ENCODE data around the gene OXCT1. TPM values are rescaled to one million over a fixed set of nuclear protein-coding genes. Genes with fewer than 3 reads are reported as not detected.
A peak's percentile ranks its signal among the peaks of the same experiment; 100 is the strongest.

Gene OXCT1
- total RNA-seq, 1 experiment from 2014 or later, result 14.2 TPM

DNA sequence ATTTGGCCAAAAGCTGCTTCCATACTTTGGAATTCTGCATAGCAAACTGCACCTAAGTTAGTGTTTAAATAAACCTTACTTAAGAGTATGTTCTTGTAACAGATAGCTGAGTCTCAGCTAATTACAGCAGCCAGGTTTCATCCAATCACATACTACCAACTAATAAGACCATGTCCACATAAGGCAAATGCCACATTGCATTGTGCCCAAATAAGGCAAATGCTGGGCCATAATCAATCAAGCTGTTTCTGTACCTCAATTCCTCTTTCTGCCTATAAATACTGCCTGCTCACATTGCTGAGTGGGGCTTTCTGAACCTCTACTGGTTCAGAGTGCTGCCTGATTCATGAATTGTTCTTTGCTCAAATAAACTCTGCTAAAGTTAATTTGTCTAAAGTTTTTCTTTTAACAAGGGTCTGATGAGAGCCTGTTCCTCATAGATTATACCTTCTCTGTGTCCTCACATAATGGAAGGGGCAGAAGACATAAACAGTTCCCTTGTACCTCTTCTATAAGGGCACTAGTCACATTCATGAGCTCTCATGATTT is 4.4 kb upstream of the OXCT1 start:
- H3K9me3 Mint-ChIP-seq (ENCODE audit: low read depth, unreplicated experiment), result peaks cover 2% of the 10 kb centered on the region
- intact Hi-C loops (cut with micrococcal nuclease; ENCODE audit: unreplicated experiment), result no loop called here
- CTCF ChIA-PET, result no interaction called here
- no peak for DNase-seq
- H3K27me3 Mint-ChIP-seq (ENCODE audit: unreplicated experiment), result no peaks in the 10 kb centered on the region
- BruUV-seq (replicated peaks), result no TSS peak
- H3K27ac Mint-ChIP-seq (ENCODE audit: unreplicated experiment), result no peak overlapping the region
- H3K4me3 Mint-ChIP-seq (ENCODE audit: low read depth, unreplicated experiment), result no peak overlapping the region
- peaks cover 14% of the 10 kb centered on the region for H3K36me3 Mint-ChIP-seq (ENCODE audit: insufficient read depth, unreplicated experiment)
- no peak for TF ChIP-seq CTCF (IDR thresholded peaks at IDR 0.05; ENCODE audit: unreplicated experiment)
- no peaks in the 10 kb centered on the region for H3K4me1 Mint-ChIP-seq (ENCODE audit: low read depth, unreplicated experiment)

DNA sequence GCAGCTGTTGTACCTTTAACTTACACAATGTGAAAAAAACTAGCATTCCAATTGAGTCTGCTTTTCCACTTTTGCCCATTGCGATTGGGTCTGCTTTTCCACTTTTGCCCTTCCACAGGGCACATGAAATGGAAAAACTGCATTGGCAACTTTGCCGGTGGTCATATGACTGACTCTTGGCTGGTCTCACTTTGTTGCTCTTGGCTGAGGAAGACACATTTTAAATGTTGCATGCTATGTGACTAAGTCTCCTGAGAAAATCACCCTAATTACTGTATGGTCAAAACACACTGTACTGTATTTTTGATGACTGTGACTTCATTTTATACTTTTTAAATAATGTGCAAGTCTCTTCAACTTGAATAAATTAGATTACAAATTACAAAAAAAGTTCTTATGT is 1.6 kb upstream of the OXCT1 start:
- no peak for DNase-seq
- CTCF ChIA-PET, result no interaction called here
- Mint-ChIP-seq H3K27me3 (ENCODE audit: unreplicated experiment) (no peaks in the 10 kb centered on the region), H3K27ac (ENCODE audit: unreplicated experiment) (no peak overlapping the region), H3K4me3 (ENCODE audit: low read depth, unreplicated experiment) (no peak overlapping the region), H3K36me3 (ENCODE audit: insufficient read depth, unreplicated experiment) (peaks cover 22% of the 10 kb centered on the region), H3K4me1 (ENCODE audit: low read depth, unreplicated experiment) (peaks cover 6% of the 10 kb centered on the region), H3K9me3 (ENCODE audit: low read depth, unreplicated experiment) (peaks cover 2% of the 10 kb centered on the region)
- no peak for TF ChIP-seq CTCF (IDR thresholded peaks at IDR 0.05; ENCODE audit: unreplicated experiment)
- no TSS peak for BruUV-seq (replicated peaks)
- intact Hi-C loops (cut with micrococcal nuclease; ENCODE audit: unreplicated experiment), result no loop called here

DNA sequence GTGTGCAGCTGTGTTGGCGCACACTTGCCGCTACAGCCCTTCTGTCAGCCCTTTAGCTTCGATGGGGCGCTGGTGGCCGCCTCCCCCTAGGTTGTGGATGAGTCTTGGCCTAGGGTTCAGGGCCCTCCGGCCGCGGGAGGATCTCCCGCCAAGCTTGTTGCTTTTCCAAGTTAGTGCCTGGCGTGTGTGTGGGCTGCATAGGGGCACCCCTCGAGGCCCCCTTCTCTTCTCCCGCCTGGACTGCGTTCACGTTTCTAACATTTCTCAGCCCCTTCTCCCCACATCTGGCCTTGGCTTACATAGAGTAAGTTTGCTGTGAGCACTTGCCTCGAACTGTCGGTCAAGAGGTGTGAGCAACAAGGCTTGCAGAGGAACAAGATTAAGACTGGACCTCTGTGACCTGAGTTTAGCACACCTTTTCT is 413 bp upstream of the OXCT1 start:
- H3K27ac Mint-ChIP-seq (ENCODE audit: unreplicated experiment), result peak overlapping the region; percentile 27
- CTCF ChIA-PET, result no interaction called here

DNA sequence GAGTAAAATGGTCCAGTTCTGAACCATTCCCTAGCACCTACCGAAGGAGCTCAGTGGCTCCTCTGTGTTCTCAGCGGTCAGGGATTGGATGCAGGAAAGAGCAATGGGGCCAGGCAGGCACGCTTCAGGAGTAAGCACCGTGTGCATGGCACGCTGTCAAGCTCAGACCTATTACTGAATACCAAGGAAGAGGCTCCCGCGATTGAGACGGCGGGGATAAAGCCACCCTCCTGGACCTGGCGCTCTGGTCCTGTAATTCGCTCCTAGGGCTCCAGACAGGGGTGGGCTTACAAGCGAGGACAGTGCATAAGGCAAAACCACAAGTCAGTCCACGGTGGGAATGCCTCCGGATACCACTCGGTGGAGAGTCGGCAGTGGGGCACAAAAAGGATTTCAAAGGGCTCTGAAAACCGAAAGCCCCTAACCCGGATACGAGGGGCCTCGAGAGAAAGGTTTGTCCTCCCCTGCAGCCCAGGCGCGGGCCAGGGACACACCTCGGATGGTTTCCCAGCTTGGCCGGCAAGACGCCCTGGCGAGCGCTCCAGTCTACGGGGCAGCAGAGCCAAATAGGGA is 988 bp downstream of the OXCT1 start:
- no peak for DNase-seq
- BruUV-seq (replicated peaks), result no TSS peak
- Mint-ChIP-seq H3K27me3 (ENCODE audit: unreplicated experiment) (no peaks in the 10 kb centered on the region), H3K27ac (ENCODE audit: unreplicated experiment) (no peak overlapping the region), H3K4me1 (ENCODE audit: low read depth, unreplicated experiment) (peaks cover 7% of the 10 kb centered on the region), H3K36me3 (ENCODE audit: insufficient read depth, unreplicated experiment) (peaks cover 22% of the 10 kb centered on the region), H3K9me3 (ENCODE audit: low read depth, unreplicated experiment) (no peaks in the 10 kb centered on the region), H3K4me3 (ENCODE audit: low read depth, unreplicated experiment) (peak overlapping the region; percentile 81)
- TF ChIP-seq CTCF (IDR thresholded peaks at IDR 0.05; ENCODE audit: unreplicated experiment), result no peak
- intact Hi-C loops (cut with micrococcal nuclease; ENCODE audit: unreplicated experiment), result loop anchor here (10.0 kb wide), 1 partner anchor 326 kb away; no protein-coding TSS in a partner anchor
- CTCF ChIA-PET, result no interaction called here

More for the DNA sequence above, 413 bp upstream of the OXCT1 start:
- peaks cover 22% of the 10 kb centered on the region for H3K36me3 Mint-ChIP-seq (ENCODE audit: insufficient read depth, unreplicated experiment)
- H3K4me1 Mint-ChIP-seq (ENCODE audit: low read depth, unreplicated experiment), result peaks cover 6% of the 10 kb centered on the region
- no peak for DNase-seq
- peak overlapping the region; percentile 81 for H3K4me3 Mint-ChIP-seq (ENCODE audit: low read depth, unreplicated experiment)
- H3K9me3 Mint-ChIP-seq (ENCODE audit: low read depth, unreplicated experiment), result peaks cover 2% of the 10 kb centered on the region
- no peaks in the 10 kb centered on the region for H3K27me3 Mint-ChIP-seq (ENCODE audit: unreplicated experiment)
- TF ChIP-seq CTCF (IDR thresholded peaks at IDR 0.05; ENCODE audit: unreplicated experiment), result no peak
- intact Hi-C loops (cut with micrococcal nuclease; ENCODE audit: unreplicated experiment), result no loop called here
- no TSS peak for BruUV-seq (replicated peaks)

Data from Calu3 (cell line).